Measurements from ENCODE around the gene IFT27.
"Not testable (repeated sequence)": the region's sequence is repeated elsewhere in the genome, so short reads cannot be mapped to it uniquely, and the experiment has no call there.

IFT27 gene

DNA sequence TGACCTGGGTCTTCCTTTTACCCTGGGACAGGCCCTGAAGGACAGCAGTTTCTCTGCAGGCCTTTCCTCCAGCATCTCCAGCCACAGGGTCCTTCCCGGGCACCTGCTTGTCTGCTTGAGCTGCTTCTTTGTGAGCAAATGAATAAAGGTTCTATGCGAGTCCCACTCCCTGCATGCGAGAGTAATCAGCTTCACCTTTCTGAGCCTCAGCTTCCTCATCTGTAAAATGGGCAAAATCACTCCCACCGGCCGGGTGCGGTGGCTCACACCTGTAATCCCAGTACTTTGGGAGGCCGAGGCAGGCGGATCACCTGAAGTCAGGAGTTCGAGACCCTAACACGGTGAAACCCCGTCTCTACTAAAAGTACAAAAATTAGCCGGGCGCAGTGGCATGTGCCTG, 31.1 kb downstream of the IFT27 start:
- no peak for DNase-seq (ENCODE audit: low read depth in 1 of 2, low spot score in 1 of 2)

- DNase-seq (ENCODE audit: low read depth in 1 of 2, low spot score in 1 of 2) = no peak
Observed at GRCh38 chr22:36744413-36744765, 31.5 kb downstream of the IFT27 start.

GRCh38 chr22:36743591-36744412, 32.1 kb downstream of the IFT27 start:
- no peak for DNase-seq (ENCODE audit: low read depth in 1 of 2, low spot score in 1 of 2)

DNA sequence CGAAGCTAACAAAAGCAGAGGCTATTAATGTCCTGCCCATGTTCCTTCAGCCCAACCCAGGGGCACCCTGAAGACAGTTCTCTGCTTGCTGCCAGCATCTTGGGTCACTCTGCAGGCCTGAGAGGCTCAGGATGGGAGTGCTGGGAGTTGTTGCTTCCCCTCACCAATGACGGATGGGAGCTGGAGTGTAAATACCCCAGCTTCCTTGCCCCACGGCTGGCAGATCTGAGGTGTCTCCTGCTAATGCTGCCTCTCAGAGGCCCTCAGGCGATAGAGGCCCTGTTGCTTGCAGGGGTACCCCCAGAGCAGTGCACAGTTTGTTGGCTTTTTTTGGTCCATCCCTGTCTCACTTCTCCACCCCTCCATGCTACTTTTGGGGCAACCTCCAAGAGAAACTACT, 32.9 kb downstream of the IFT27 start:
- DNase-seq (ENCODE audit: low read depth in 1 of 2, low spot score in 1 of 2) = no peak

- DNase-seq (ENCODE audit: low read depth in 1 of 2, low spot score in 1 of 2) = no peak
Observed at GRCh38 chr22:36741968-36742367, 34.0 kb downstream of the IFT27 start.

DNA sequence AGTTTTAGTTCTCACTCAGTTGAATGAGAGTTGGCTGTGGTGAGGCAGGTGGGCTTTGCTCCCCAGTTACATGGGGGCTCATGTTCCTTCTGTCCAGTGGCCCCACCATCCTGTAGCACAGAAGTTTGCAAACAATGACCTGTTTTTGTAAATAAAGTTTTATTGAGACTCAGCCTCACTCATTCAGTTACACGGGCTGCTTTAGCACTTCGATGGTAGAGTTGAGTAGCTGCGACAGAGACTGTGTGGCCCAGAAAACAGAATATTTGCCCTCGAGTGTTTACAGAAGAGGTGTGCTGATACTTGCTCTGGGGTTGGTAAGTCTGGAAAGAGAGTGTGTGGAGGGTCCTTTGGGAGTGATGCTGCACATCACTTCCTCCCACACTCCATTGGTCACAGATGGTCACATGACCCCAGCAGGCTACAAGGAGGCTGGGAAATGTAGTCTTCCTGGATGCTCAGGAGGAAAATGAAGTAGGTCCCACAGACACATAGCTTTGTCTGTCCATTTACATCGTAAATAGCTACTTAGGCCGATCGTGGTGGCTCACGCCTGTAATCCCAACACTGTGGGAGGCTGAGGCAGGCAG, 34.6 kb downstream of the IFT27 start:
- DNase-seq (ENCODE audit: low read depth in 1 of 2, low spot score in 1 of 2) = no peak

GRCh38 chr22:36740716-36741115, 35.2 kb downstream of the IFT27 start:
- no peak for DNase-seq (ENCODE audit: low read depth in 1 of 2, low spot score in 1 of 2)

DNA sequence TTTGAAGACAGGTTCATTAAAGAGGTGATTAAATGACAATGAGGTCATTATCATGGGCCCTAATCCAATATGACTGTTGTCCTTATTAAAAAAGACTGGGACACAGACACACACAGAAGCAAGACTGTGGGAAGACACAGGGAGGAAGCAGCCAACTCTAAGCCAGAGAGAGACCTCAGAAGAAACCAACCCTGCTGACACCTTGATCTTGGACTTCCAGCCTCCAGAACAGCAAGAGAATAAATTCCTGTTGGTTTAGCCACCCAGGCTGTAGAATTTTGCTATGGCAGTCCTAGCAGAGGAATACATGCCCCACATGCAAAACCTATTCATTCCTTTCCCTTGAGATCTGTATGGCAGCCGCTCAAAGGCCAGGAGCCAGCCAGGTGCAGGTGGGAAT, 36.7 kb downstream of the IFT27 start:
- DNase-seq (ENCODE audit: low read depth in 1 of 2, low spot score in 1 of 2) = no peak

- no peak for DNase-seq (ENCODE audit: low read depth in 1 of 2, low spot score in 1 of 2)
Observed at GRCh38 chr22:36738416-36739020, 37.4 kb downstream of the IFT27 start.

- DNase-seq (ENCODE audit: low read depth in 1 of 2, low spot score in 1 of 2) = no peak
Observed at GRCh38 chr22:36737776-36738175, 38.1 kb downstream of the IFT27 start.

GRCh38 chr22:36736701-36737320, 39.1 kb downstream of the IFT27 start:
- DNase-seq (ENCODE audit: low read depth in 1 of 2, low spot score in 1 of 2) = no peak

DNA sequence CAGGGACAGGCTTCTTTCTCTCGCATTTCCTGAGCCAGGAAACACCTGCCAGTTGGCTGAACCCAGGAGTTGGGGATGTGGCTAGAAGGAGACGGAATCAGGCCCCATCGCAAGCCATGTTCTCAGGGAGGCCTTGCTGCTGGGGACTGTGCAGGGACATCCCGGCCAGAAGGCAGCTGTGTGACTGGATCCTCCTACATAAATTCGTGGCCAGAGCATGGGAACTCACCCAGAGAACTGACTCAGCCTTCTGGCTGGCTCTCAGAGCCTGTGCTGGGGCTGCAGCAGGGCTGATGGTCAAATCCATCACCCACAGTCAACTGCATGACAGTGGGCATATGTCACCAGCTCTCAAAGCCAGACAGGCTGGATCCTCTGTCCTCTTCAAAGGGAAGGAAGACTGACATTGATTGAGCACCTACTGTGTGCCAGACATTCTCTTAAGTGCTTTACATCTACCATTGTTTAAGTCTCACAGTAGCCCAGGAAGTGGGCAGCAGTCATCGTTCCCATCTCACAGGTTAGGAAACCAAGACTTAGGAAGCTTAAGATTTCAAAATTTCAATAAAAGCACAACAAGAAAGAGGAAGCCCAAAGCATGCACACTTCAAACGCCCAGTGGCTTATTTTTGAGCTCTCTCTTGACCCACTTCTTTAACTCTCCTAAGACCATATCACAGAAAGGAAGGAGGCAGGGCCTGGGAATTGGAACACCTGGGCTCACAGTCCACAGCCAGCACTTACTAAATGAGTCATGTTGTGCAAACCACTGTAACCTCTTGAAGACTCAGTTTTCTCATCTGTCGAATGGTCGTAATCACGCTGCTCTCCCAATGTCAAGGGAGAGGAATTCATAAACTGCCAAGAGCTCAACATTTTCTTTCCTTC, 41.5 kb downstream of the IFT27 start:
- no peak for DNase-seq (ENCODE audit: low read depth in 1 of 2, low spot score in 1 of 2)

GRCh38 chr22:36733271-36733670, 42.6 kb downstream of the IFT27 start:
- DNase-seq (ENCODE audit: low read depth in 1 of 2, low spot score in 1 of 2) = no peak

GRCh38 chr22:36732609-36733008, 43.3 kb downstream of the IFT27 start:
- DNase-seq (ENCODE audit: low read depth in 1 of 2, low spot score in 1 of 2) = no peak

DNA sequence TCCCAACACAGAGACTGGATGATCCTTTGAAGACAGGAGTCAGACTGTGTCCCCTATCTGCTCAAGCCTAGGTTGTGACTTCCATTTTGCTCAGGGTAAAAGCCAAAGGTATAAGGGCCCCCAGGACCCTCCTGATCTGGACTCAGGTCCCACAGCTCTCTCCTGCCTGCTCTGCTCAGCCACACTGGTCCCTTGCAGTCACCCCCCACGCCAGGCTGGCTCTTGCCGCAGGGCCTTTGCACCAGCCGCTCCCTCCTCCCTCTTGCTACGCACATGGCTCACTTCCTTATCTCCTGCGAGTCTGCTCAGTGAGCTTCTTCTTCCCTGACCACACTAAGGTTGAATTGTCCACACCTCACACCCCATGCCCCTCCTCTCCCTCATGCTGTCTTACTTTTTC, 44.0 kb downstream of the IFT27 start:
- no peak for DNase-seq (ENCODE audit: low read depth in 1 of 2, low spot score in 1 of 2)

GRCh38 chr22:36731321-36731720, 44.6 kb downstream of the IFT27 start:
- not testable (repeated sequence) for DNase-seq (ENCODE audit: low read depth in 1 of 2, low spot score in 1 of 2)

DNA sequence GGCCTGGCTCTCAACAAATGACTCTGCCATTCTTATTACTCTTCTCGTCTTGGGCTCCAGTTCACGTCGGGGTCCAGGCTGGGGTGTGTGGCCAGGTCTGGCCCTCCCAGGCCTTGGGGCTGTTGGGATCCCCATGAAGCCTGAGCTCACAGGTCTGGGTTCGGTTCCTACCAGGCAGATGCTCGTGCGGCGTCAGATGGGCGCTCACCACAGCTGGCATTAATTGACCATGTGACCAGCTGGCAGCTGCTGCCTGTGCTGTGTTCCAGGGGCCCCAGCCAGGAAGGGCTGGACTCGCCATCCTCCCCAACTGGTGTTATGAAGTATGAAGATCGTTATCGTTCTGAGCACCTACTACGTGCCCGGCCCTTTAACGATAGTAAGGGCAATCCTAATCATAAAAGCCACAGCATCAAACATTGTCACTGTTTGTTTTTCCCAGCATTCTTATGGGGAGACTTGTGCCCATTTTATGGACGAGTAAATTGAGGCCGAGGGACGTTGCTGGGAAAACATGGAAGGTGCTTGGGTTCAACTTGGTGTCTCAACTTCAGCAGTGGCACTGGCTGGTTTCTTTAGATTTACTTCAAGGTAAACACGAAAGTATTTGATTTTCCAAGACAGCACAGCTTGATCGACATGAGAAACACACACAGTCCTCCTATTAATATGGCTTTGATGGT, 45.6 kb downstream of the IFT27 start:
- no peak for DNase-seq (ENCODE audit: low read depth in 1 of 2, low spot score in 1 of 2)

DNA sequence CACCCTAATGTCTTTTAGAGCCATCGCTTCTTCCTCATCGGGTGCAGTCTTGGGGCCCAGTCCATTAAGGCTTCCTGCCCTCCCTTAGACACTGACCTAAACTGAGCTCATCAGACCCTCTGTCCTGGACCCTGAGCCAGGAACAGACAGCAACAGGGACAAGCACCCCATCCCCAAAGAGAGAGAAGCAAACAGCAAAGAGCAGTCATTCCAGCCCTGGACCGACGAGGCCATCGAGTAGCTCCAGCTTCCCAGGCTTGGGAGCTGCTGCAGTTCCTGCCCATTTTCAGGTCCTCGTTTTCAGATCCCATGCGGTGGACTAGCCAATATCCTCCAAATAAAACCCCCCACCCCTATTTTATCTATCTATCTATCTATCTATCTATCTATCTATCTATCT, 46.6 kb downstream of the IFT27 start:
- no peak for DNase-seq (ENCODE audit: low read depth in 1 of 2, low spot score in 1 of 2)

DNA sequence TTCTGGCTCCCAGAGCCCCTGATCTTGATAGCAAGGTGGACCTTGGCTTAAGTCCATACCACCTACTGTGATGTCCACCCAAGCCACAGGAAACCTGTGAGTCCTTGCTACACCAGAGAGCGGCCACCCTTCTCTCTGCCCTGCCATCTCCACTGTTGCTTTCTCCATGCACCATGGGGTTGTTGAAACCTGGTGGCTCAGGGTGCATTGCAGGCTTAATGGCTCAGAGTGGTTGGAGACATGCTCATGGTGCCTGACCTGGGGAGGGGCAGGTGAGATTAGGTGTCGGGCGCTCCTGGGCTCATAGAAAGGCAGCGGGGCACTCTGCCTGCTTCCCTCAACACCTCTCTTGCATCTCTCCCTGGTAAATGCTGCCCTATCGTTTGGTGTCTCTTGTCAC, 47.4 kb downstream of the IFT27 start:
- DNase-seq (ENCODE audit: low read depth in 1 of 2, low spot score in 1 of 2) = no peak

- DNase-seq (ENCODE audit: low read depth in 1 of 2, low spot score in 1 of 2) = no peak
Observed at GRCh38 chr22:36727927-36728488, 47.9 kb downstream of the IFT27 start.

Data from activated T-helper 1 cell treated with anti-CD3 and anti-CD28 coated beads, Interleukin-2, amount 50 U/mL, for 16 hours (primary cell).